EL (cell line): Measurements from ENCODE around the gene HDGFL3.
"Not testable (repeated sequence)": the region's sequence is repeated elsewhere in the genome, so short reads cannot be mapped to it uniquely, and the experiment has no call there.

ENCODE experiments used
- DNase-seq: peaks from one replicate; pipeline ENCODE4 v3.0.0-alpha.2; 2016

Gene HDGFL3

GRCh38 chr15:83094583-83094982, 113.0 kb downstream of the HDGFL3 start:
- no peak for DNase-seq

- DNase-seq = peak; percentile 46
These were observed 115.2 kb downstream of the HDGFL3 start for GRCh38 chr15:83092309-83092976.

- DNase-seq = not testable (repeated sequence)
These were observed 115.7 kb downstream of the HDGFL3 start for GRCh38 chr15:83091965-83092308.

- DNase-seq = no peak
These were observed 117.2 kb downstream of the HDGFL3 start for GRCh38 chr15:83090465-83090864.

- no peak for DNase-seq
These were observed 118.7 kb downstream of the HDGFL3 start for GRCh38 chr15:83088876-83089275.

- no peak for DNase-seq
These were observed 120.0 kb downstream of the HDGFL3 start for GRCh38 chr15:83087576-83087975.

- DNase-seq = not testable (repeated sequence)
These were observed 121.6 kb downstream of the HDGFL3 start for GRCh38 chr15:83085864-83086552.

GRCh38 chr15:83085461-83085860, 122.2 kb downstream of the HDGFL3 start:
- not testable (repeated sequence) for DNase-seq

GRCh38 chr15:83082730-83083386, 124.8 kb downstream of the HDGFL3 start:
- no peak for DNase-seq

- DNase-seq = no peak
These were observed 126.2 kb downstream of the HDGFL3 start for GRCh38 chr15:83081256-83082014.

GRCh38 chr15:83078712-83079111, 128.9 kb downstream of the HDGFL3 start:
- no peak for DNase-seq
